Stimulated activated CD4-positive, alpha-beta T cell treated with anti-CD3 and anti-CD28 coated beads, TNF-alpha, amount 100 ng/mL, for 48 hours (primary cell): ENCODE results near the gene CD79A.

Experiments used
- DNase-seq, 3 donors: peaks; one replicate each; pipeline ENCODE4 v3.0.0-alpha.2; 2020; ENCODE audit warnings: low read depth in 3 of 3

CD79A gene

DNA sequence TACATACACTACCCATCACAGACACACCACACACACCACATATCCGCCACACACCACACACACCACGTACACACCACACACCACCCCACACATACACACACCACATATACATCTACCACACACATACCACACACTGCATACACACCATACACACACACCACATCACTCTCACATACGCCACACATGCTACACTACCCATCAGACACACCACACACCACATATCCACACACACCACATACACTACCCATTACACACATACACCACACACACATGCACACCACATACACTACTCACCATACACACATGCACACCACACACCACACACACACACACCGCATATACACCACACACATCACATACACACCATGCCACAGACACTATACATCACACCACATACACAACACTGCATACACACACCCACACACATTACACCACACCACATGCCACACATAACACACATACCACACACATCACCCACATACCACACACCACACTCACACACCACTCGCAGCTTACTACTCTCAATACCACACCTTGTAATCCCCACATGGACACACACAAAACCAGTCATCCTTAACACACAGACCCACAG lies 41.7 kb downstream of the CD79A start:
- no peak for DNase-seq

GRCh38 chr19:41919948-41920712 lies 43.1 kb downstream of the CD79A start:
- no peak for DNase-seq

DNA sequence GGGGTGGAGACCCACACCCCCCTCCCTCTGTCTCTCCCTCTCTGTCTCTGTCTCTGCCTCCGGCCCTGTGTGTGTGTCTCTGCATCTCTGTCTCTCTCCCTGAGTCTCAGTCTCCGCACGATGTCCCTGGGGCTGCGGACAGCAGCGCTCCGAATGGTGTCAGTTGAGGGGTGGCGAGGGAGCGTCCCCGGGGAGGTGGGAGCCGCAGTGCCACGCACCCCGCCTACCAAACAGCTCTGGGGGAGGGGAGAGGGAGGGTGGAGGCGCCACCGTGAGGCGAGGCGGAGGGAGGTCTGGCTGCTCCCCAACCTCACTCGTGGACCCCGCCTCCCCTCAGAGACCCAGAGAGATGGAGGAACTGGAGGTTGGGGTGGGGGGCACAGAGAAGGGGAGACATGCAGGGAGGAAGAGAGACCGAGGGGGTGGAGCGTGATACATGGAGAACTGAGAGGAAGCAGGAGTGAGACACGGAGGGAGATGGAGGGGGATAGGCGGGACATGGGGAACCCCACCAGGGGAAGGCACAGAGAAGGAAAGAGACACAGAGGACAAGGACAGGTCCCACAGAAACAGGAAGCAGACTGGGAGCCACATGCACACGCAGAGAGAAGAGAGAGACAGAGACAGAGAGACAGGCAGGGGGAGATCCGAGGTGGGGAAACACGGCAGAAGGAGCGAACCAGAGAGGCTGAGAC lies 44.0 kb downstream of the CD79A start:
- DNase-seq, result no peak

- DNase-seq, result no peak
These were observed 44.8 kb downstream of the CD79A start for GRCh38 chr19:41921577-41922576.

- no peak for DNase-seq
These were observed 45.5 kb downstream of the CD79A start for GRCh38 chr19:41922585-41922984.

DNA sequence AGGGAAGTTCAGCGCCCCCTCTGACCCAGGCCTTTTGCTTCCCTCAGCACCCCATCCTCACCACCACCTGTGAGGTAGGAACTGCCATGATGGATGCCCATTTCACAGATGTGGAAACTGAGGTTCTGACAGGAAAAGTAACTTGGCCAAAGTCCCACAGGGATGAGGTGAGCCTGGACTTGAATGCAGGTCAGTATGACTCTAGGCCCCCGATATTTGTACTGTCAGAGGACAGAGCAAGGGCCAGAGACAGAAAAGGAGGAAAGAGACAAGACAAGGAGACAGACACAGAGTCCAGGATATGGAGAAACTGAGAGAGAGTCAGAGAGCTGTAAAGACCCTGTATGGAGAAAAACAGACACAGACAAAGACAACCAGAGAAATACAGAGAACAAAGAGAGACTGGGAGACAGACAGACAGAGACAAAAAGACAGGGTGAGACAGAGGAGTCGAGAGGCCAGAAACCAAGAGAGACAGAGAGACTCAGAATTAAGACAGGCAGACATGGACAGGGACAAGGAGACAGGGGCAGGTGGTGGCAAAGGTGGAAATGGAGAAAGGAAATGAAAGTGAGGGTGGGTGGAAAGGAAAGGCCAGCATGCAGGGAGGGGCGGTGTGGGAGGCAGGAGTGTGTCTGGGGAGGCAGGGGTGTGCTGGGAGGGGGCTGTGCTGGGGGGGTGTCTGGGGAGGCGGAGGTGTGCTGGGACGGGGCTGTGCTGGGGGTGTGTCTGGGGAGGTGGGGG lies 46.1 kb downstream of the CD79A start:
- DNase-seq, result no peak

- DNase-seq, result no peak
These were observed 47.4 kb downstream of the CD79A start for GRCh38 chr19:41924151-41925145.

DNA sequence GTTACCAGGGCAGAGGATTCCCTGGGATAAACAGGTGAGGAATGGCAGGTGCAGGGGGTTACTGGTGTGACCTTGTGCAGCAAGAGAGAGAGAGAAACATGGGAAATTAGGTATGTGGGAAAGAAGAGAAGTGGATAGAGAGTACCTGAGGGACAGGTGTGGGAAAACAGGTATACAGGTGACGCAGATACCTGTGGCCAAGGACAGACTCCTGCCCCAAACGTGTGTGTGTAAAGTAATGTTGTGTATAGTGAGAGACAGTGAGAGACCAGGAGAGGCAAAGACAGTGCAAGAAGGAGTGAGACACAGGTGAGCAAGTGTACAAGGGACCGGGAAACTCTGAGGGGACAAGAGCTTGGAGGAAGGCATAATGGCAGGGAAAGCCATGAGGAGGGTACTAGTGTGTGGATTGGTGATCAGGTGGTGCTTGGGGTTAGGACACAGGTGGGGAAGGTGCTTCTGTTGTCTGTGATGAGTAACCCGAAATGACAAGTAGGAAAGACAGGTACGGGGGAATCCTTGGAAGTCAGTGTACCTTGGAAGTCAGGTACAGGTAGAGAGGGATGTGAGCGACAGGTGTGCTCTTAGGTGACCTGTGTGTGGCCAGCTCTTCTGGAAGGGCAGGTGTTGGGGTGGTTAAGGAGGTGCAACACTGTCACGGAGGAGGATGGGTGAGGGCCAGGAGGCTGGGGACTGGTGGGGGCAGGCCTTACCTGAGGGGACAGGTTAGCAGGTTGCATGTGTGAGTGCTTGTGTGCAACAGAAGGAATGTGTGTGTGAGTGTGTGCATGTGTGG lies 48.3 kb downstream of the CD79A start:
- no peak for DNase-seq

- no peak for DNase-seq
These were observed 49.1 kb downstream of the CD79A start for GRCh38 chr19:41926028-41926762.

DNA sequence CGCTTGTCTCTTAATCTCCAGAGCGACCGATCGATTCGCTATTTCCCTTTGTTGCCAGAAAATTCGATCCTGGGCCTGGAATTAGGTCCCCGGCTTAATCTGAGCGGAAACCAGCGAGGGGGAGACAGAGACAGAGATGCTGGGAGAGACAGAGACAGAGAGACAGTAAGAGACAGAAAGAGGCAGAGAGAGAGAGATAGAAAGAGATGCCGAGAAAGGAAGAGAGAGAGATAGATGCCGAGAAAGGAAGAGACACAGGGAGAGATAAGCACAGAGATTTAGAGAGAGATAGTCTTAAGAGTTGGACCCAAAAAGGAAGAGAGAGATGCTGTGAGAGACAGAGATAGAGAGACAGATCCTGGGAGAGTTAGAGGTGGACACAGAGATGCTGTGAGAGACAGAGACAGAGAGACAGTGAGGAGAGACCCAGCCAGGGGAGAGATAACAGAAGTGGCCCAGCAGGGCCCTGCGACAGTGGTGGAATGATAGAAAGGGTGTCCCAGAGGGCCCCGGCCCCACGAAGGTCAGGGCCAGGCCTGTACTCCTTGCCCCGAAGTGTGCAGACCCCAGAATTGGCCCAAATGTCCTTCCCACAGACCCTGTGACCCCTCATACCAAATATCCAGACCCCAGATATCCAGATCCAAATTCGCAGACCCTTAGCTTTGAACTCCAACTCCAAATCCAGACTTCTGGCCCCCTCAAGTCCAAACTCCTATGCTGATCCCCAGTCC lies 49.9 kb downstream of the CD79A start:
- no peak for DNase-seq

DNA sequence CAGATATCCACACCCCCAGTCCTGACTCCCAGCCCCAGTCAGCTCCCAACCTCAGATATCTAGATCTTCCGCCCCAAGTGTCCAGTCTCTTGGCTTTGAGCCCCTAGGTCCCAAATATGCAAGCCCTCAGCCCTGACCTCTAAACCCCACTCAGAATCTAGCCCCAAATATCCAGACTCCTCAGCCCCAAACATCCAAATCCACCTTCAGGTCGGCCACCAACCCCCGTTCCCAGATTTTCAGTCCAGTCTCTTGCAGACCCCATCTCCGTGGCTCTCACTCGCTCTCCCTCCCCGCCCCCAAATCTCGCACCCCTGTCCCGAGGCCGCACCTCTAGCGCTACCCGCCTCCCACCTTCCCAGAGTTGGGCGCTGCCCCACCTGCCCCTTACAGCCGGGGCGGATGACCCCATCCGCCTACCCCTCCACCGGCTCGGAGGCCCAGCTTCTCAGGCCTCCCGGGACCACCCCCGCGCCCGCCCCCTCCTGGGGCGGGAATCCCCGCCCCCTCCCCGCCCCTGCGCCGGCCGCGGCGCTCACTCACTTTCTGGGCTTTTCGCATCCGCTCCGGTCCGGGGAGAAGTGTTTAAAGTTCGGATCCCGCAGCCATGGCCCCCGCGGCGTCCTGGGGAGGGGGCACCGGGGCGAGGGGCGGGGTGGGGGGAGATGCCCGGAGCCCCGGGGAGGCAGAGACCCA lies 50.6 kb downstream of the CD79A start:
- DNase-seq, result no peak

GRCh38 chr19:41928221-41928683 lies 51.2 kb downstream of the CD79A start, which contains the start of gene ERFL:
ERFL (minus strand) TSS chr19:41928449; CDS start chr19:41912919, 15,530 bp downstream.
- no peak for DNase-seq

DNA sequence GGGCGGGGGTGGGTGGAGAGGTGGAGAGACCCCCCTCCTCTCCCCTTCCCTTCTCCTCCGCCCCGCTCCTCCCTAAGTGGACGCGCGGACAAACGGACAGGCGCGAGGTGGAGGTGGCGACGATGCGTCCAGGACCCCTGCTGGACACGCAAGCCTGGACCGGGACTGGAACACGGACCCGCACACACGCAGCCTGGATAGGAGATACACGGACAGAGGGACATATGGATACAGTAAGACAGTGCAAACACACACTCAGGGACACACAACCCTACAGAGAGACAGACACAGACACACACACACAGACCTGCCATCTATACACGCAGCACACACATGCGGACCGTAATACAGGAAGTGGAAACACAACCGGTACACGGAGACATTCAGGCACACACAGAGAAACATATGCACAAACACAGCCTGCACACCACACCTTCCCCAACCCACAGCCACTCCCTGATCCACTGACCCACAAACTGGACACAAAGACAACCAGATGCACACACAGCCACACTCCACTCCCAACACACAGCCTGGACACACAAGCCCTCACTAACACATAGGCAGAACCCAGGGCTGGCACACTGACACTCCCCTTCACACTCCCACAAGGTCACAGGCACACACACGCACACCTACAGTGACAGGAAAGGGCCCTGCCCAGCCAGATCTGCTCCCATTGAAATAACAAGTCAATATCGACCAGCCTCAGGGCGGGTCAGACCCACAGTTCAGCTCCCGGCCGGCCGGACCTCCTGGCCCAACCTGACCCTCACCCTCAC lies 51.9 kb downstream of the CD79A start:
- DNase-seq, result no peak

DNA sequence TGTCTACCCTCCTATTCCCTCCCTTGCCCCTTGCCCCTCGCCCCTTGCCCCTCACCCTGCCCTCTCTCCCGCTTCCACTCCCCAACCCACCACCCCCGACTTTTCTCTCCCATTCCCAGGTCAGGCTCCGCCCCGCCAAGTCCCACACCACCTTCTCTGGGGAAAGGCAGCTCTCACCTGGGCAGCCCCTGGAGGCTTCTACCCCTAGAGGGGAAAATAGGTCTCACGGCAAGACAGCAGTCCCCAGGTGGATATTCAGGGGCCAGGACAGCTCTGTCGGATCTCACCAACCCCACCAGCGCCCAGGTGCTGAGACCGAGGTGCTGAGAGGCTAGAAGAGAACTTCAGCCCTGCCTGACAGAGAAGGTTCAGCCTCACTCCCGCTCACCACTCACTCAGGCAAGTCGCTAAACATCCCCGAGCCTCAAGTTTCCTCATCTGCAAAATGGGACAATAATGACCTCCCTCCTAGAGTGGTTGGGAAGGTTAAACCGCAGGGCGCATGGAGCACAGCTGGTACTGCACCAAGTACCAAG lies 52.5 kb downstream of the CD79A start:
- no peak for DNase-seq

GRCh38 chr19:41930322-41930722 lies 53.2 kb downstream of the CD79A start:
- no peak for DNase-seq
